GM18498 (cell line): ENCODE measurements around the gene MCAM.

ENCODE experiments used
- ATAC-seq: cut with Tn5 transposase; IDR thresholded peaks from one replicate; pipeline ENCODE4 v1.9.1; 2021; ENCODE audit warnings: mild to moderate bottlenecking, moderate library complexity; ENCODE audit not compliant: unreplicated experiment

The MCAM gene

GRCh38 chr11:119309411-119309810 lies 7.5 kb downstream of the MCAM start:
- ATAC-seq = no peak

- no peak for ATAC-seq
Observed at GRCh38 chr11:119307974-119308373, 9.0 kb downstream of the MCAM start.

GRCh38 chr11:119307219-119307618 lies 9.7 kb downstream of the MCAM start:
- ATAC-seq = no peak

- ATAC-seq = no peak
Observed at GRCh38 chr11:119306373-119306890, 10.5 kb downstream of the MCAM start.

- ATAC-seq = no peak
Observed at GRCh38 chr11:119305556-119306372, 11.2 kb downstream of the MCAM start.

GRCh38 chr11:119303227-119303718 lies 13.7 kb downstream of the MCAM start:
- ATAC-seq = no peak

GRCh38 chr11:119300198-119300964 lies 16.5 kb downstream of the MCAM start:
- no peak for ATAC-seq

GRCh38 chr11:119299416-119299815 lies 17.5 kb downstream of the MCAM start:
- no peak for ATAC-seq

GRCh38 chr11:119298726-119299125 lies 18.2 kb downstream of the MCAM start:
- ATAC-seq = no peak

GRCh38 chr11:119297938-119298337 lies 19.0 kb downstream of the MCAM start:
- no peak for ATAC-seq

GRCh38 chr11:119295178-119295577 lies 21.8 kb downstream of the MCAM start:
- ATAC-seq = no peak

- no peak for ATAC-seq
Observed at GRCh38 chr11:119293461-119293860, 23.5 kb downstream of the MCAM start.

GRCh38 chr11:119290894-119291497 lies 25.9 kb downstream of the MCAM start:
- ATAC-seq = no peak

- ATAC-seq = no peak
Observed at GRCh38 chr11:119288219-119288618, 28.7 kb downstream of the MCAM start.

GRCh38 chr11:119285431-119285830 lies 31.5 kb downstream of the MCAM start:
- ATAC-seq = no peak

- no peak for ATAC-seq
Observed at GRCh38 chr11:119284344-119285157, 32.4 kb downstream of the MCAM start.

GRCh38 chr11:119282495-119282894 lies 34.4 kb downstream of the MCAM start:
- ATAC-seq = no peak

- no peak for ATAC-seq
Observed at GRCh38 chr11:119277660-119278059, 39.3 kb downstream of the MCAM start.

GRCh38 chr11:119273721-119274120 lies 43.2 kb downstream of the MCAM start:
- no peak for ATAC-seq

GRCh38 chr11:119267645-119268044 lies 49.3 kb downstream of the MCAM start:
- no peak for ATAC-seq
